WTC11 (cell line): Measurements from ENCODE around the gene ITPK1.

Experiments used
- ATF1 ChIP-seq: sonication (generic); formaldehyde crosslinking; IDR thresholded peaks from 2 replicates; pipeline ENCODE4 v1.8.1; 2023; ENCODE audit warnings: mild to moderate bottlenecking, moderate library complexity, missing genetic modification reagents
- CREB1 ChIP-seq: sonication (generic); formaldehyde crosslinking; IDR thresholded peaks from 2 replicates; pipeline ENCODE4 v1.8.0; 2023; ENCODE audit warnings: mild to moderate bottlenecking, missing genetic modification reagents
- CREM ChIP-seq: sonication (generic); formaldehyde crosslinking; IDR thresholded peaks from 2 replicates; pipeline ENCODE4 v1.8.1; 2022; ENCODE audit warnings: mild to moderate bottlenecking, missing genetic modification reagents, moderate library complexity
- ESRRA ChIP-seq: sonication (generic); formaldehyde crosslinking; IDR thresholded peaks from 2 replicates; pipeline ENCODE4 v1.8.1; 2022; ENCODE audit warnings: mild to moderate bottlenecking, missing genetic modification reagents, borderline replicate concordance
- GABPB1 ChIP-seq: sonication (generic); formaldehyde crosslinking; IDR thresholded peaks from 2 replicates; pipeline ENCODE4 v1.8.1; 2023; ENCODE audit warnings: mild to moderate bottlenecking, missing genetic modification reagents
- IRF2 ChIP-seq: sonication (generic); formaldehyde crosslinking; IDR thresholded peaks from 2 replicates; pipeline ENCODE4 v1.8.0; 2022; ENCODE audit warnings: low read depth, missing genetic modification reagents, borderline replicate concordance
- NFYB ChIP-seq: sonication (generic); formaldehyde crosslinking; conservative IDR thresholded peaks from 2 replicates; pipeline ENCODE4 v1.8.0; 2022; ENCODE audit warnings: low read depth, missing genetic modification reagents
- NR3C1 ChIP-seq: sonication (generic); formaldehyde crosslinking; conservative IDR thresholded peaks from 2 replicates; pipeline ENCODE4 v1.8.1; 2023; ENCODE audit warnings: low read depth, mild to moderate bottlenecking, missing genetic modification reagents
- ZBTB21 ChIP-seq: sonication (generic); formaldehyde crosslinking; IDR thresholded peaks from 2 replicates; pipeline ENCODE4 v1.8.1; 2023; ENCODE audit warnings: mild to moderate bottlenecking, missing genetic modification reagents, borderline replicate concordance
- ZNF121 ChIP-seq: sonication (generic); formaldehyde crosslinking; IDR thresholded peaks from 2 replicates; pipeline ENCODE4 v1.8.0; 2023; ENCODE audit warnings: missing genetic modification reagents
- TF ChIP-seq, protein P1 (sequence below): fragments of 200-600 bp; IDR thresholded peaks from 2 replicates; pipeline ENCODE4 v1.8.0; 2022; ENCODE audit warnings: antibody characterized with exemption
- TF ChIP-seq, protein P2 (sequence below): sonication (generic); formaldehyde crosslinking; IDR thresholded peaks from 2 replicates; pipeline ENCODE4 v1.8.1; 2023; ENCODE audit warnings: mild to moderate bottlenecking, missing genetic modification reagents, borderline replicate concordance
- TF ChIP-seq, protein P3 (sequence below): sonication (generic); formaldehyde crosslinking; IDR thresholded peaks from 2 replicates; pipeline ENCODE4 v1.8.0; 2022; ENCODE audit warnings: mild to moderate bottlenecking, missing genetic modification reagents
- TF ChIP-seq, protein P4 (sequence below): sonication (generic); formaldehyde crosslinking; IDR thresholded peaks from 2 replicates; pipeline ENCODE4 v1.8.1; 2023; ENCODE audit warnings: mild to moderate bottlenecking, missing genetic modification reagents

DNA sequence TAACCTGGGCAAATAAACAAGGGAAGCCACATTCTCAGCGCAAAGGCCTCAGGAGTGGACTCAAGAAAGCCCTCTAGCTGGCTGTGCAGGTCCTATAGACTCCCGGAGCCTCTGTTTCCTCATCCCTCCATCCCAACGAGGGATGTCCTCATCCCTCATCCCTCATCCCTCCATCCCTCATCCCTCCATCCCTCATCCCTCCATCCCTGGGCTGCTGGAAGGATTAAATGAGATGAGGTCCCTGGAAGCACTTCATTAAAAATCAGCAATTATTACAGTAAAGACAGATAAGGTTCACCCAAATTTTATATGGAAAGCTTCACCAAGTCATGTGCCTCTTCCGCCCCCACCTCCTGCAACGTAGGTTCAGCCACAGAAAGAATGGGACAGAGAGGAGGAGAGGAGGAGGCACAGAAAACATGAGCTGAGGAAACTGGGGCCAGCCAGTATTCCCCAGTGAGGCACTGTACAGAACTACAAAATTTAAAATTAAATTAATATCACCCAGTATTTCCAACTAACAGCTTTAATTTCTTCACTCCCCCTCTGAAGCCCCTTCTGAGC is 4.8 kb downstream of the ITPK1 start:
- TF ChIP-seq, protein P1, sequence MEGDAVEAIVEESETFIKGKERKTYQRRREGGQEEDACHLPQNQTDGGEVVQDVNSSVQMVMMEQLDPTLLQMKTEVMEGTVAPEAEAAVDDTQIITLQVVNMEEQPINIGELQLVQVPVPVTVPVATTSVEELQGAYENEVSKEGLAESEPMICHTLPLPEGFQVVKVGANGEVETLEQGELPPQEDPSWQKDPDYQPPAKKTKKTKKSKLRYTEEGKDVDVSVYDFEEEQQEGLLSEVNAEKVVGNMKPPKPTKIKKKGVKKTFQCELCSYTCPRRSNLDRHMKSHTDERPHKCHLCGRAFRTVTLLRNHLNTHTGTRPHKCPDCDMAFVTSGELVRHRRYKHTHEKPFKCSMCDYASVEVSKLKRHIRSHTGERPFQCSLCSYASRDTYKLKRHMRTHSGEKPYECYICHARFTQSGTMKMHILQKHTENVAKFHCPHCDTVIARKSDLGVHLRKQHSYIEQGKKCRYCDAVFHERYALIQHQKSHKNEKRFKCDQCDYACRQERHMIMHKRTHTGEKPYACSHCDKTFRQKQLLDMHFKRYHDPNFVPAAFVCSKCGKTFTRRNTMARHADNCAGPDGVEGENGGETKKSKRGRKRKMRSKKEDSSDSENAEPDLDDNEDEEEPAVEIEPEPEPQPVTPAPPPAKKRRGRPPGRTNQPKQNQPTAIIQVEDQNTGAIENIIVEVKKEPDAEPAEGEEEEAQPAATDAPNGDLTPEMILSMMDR: no peak
- TF ChIP-seq ZNF121 (no peak), GABPB1 (CRISPR knock-in tag) (no peak), ATF1 (CRISPR knock-in tag) (no peak), CREM (no peak), NFYB (CRISPR knock-in tag) (no peak), NR3C1 (no peak), ZBTB21 (CRISPR knock-in tag) (no peak), ESRRA (CRISPR knock-in tag) (no peak), IRF2 (CRISPR knock-in tag) (no peak), CREB1 (no peak)
- TF ChIP-seq, protein P2, sequence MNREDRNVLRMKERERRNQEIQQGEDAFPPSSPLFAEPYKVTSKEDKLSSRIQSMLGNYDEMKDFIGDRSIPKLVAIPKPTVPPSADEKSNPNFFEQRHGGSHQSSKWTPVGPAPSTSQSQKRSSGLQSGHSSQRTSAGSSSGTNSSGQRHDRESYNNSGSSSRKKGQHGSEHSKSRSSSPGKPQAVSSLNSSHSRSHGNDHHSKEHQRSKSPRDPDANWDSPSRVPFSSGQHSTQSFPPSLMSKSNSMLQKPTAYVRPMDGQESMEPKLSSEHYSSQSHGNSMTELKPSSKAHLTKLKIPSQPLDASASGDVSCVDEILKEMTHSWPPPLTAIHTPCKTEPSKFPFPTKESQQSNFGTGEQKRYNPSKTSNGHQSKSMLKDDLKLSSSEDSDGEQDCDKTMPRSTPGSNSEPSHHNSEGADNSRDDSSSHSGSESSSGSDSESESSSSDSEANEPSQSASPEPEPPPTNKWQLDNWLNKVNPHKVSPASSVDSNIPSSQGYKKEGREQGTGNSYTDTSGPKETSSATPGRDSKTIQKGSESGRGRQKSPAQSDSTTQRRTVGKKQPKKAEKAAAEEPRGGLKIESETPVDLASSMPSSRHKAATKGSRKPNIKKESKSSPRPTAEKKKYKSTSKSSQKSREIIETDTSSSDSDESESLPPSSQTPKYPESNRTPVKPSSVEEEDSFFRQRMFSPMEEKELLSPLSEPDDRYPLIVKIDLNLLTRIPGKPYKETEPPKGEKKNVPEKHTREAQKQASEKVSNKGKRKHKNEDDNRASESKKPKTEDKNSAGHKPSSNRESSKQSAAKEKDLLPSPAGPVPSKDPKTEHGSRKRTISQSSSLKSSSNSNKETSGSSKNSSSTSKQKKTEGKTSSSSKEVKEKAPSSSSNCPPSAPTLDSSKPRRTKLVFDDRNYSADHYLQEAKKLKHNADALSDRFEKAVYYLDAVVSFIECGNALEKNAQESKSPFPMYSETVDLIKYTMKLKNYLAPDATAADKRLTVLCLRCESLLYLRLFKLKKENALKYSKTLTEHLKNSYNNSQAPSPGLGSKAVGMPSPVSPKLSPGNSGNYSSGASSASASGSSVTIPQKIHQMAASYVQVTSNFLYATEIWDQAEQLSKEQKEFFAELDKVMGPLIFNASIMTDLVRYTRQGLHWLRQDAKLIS (CRISPR knock-in tag): no peak
- TF ChIP-seq, protein P3, sequence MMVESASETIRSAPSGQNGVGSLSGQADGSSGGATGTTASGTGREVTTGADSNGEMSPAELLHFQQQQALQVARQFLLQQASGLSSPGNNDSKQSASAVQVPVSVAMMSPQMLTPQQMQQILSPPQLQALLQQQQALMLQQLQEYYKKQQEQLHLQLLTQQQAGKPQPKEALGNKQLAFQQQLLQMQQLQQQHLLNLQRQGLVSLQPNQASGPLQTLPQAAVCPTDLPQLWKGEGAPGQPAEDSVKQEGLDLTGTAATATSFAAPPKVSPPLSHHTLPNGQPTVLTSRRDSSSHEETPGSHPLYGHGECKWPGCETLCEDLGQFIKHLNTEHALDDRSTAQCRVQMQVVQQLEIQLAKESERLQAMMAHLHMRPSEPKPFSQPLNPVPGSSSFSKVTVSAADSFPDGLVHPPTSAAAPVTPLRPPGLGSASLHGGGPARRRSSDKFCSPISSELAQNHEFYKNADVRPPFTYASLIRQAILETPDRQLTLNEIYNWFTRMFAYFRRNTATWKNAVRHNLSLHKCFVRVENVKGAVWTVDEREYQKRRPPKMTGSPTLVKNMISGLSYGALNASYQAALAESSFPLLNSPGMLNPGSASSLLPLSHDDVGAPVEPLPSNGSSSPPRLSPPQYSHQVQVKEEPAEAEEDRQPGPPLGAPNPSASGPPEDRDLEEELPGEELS (CRISPR knock-in tag): no peak
- TF ChIP-seq, protein P4, sequence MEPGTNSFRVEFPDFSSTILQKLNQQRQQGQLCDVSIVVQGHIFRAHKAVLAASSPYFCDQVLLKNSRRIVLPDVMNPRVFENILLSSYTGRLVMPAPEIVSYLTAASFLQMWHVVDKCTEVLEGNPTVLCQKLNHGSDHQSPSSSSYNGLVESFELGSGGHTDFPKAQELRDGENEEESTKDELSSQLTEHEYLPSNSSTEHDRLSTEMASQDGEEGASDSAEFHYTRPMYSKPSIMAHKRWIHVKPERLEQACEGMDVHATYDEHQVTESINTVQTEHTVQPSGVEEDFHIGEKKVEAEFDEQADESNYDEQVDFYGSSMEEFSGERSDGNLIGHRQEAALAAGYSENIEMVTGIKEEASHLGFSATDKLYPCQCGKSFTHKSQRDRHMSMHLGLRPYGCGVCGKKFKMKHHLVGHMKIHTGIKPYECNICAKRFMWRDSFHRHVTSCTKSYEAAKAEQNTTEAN: no peak
